MM.1S (cell line): Measurements from ENCODE around the gene TBCA.

Experiments
- EZH2phosphoT487 ChIP-seq: fragments of 300-600 bp; sonication (generic); IDR thresholded peaks from 2 replicates; pipeline ENCODE4 v1.6.1; 2018; ENCODE audit warnings: antibody characterized with exemption, low read length
- TF ChIP-seq, protein P1 (sequence below): fragments of 300-600 bp; sonication (generic); IDR thresholded peaks from 2 replicates; pipeline ENCODE4 v1.5.1; 2016; ENCODE audit warnings: antibody characterized with exemption, low read length, mixed read lengths

DNA sequence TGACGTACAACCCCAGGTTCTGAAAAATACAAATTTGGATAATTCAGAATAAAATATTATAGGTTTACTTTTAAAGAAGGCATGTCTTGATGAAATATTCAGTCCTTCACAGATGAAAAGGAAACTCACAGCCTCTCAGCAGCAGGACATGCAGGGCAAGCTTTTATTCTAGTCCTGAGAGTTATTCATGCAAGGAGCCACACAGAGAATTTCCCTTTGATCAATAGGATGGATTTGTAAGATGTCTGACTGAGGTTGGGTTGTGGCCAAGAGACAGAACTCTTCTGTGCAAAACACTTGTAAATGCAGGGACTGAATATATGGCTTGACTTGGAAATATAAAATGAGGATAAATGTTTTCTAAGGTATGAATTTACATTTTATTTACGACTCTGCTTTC is 48.8 kb upstream of the TBCA start:
- TF ChIP-seq EZH2phosphoT487: no peak
- TF ChIP-seq, protein P1, sequence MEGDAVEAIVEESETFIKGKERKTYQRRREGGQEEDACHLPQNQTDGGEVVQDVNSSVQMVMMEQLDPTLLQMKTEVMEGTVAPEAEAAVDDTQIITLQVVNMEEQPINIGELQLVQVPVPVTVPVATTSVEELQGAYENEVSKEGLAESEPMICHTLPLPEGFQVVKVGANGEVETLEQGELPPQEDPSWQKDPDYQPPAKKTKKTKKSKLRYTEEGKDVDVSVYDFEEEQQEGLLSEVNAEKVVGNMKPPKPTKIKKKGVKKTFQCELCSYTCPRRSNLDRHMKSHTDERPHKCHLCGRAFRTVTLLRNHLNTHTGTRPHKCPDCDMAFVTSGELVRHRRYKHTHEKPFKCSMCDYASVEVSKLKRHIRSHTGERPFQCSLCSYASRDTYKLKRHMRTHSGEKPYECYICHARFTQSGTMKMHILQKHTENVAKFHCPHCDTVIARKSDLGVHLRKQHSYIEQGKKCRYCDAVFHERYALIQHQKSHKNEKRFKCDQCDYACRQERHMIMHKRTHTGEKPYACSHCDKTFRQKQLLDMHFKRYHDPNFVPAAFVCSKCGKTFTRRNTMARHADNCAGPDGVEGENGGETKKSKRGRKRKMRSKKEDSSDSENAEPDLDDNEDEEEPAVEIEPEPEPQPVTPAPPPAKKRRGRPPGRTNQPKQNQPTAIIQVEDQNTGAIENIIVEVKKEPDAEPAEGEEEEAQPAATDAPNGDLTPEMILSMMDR: no peak
